ENCODE results near the gene UROD.

- TF ChIP-seq CTCF (IDR thresholded peaks at IDR 0.05) (no peak), EP300 (IDR thresholded peaks at IDR 0.05) (no peak)
Measured at GRCh38 chr1:45023663-45024062, 11.6 kb downstream of the UROD start.

All from tibial nerve (tissue), 4 donors.